Measurements from ENCODE around the gene GPR101.

Gene GPR101

DNA sequence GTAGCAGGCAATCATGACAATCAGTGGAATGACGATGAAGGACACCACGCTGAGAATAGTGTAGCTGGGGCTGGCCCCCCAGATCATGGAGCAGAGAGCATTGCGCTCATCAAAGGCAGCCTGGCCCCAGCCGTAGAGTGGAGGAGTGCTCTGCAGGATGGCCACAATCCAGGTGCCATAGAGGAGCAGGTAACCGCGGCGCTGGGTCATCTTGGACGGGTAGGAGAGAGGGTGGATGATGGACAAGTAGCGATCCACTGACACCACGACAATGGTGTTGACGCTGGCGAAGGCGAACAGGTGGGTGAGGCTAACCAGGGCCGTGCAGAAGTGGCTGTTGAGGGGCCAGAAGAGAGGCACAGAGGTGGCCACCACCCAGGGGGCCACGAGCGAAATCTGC is 2.8 kb downstream of the GPR101 start:
- no peak for TF ChIP-seq TAF1 (IDR thresholded peaks at IDR 0.05; ENCODE audit: borderline replicate concordance, insufficient read depth, low read length)
- TF ChIP-seq, protein P1, sequence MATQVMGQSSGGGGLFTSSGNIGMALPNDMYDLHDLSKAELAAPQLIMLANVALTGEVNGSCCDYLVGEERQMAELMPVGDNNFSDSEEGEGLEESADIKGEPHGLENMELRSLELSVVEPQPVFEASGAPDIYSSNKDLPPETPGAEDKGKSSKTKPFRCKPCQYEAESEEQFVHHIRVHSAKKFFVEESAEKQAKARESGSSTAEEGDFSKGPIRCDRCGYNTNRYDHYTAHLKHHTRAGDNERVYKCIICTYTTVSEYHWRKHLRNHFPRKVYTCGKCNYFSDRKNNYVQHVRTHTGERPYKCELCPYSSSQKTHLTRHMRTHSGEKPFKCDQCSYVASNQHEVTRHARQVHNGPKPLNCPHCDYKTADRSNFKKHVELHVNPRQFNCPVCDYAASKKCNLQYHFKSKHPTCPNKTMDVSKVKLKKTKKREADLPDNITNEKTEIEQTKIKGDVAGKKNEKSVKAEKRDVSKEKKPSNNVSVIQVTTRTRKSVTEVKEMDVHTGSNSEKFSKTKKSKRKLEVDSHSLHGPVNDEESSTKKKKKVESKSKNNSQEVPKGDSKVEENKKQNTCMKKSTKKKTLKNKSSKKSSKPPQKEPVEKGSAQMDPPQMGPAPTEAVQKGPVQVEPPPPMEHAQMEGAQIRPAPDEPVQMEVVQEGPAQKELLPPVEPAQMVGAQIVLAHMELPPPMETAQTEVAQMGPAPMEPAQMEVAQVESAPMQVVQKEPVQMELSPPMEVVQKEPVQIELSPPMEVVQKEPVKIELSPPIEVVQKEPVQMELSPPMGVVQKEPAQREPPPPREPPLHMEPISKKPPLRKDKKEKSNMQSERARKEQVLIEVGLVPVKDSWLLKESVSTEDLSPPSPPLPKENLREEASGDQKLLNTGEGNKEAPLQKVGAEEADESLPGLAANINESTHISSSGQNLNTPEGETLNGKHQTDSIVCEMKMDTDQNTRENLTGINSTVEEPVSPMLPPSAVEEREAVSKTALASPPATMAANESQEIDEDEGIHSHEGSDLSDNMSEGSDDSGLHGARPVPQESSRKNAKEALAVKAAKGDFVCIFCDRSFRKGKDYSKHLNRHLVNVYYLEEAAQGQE (IDR thresholded peaks at IDR 0.05; ENCODE audit: insufficient read depth in 1 of 2, low read depth in 2 of 2, low read length in 2 of 2): no peak
- TF ChIP-seq POLR2AphosphoS5 (IDR thresholded peaks at IDR 0.05; ENCODE audit: low read depth, low read length): no peak
- TF ChIP-seq FOXP2 (optimal IDR thresholded peaks at IDR 0.05; ENCODE audit: borderline replicate concordance, extremely low read depth, extremely low read length, insufficient read depth): no peak
- no peak for TF ChIP-seq SIN3A (IDR thresholded peaks at IDR 0.05; ENCODE audit: borderline replicate concordance, insufficient read depth, low read length)

DNA sequence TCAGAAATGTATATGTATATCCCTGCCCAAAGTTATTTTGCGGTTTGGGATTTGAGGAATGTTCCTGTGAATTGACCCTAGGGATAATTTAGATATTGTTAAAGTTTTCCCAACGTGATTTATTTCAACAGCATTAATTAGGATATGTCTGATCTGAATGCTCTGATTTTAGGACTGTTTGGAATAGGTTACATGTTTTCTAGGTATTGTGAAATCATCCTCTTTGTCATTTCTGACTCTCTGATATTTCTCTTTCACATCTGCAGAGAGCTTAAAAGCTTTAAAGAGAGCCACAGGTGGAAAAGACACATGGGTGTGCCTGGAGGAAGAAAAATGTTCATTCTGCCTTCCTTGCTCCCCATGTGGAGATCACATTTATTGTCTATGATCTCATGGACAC is 5.1 kb downstream of the GPR101 start:
- TF ChIP-seq POLR2AphosphoS5 (IDR thresholded peaks at IDR 0.05; ENCODE audit: low read depth, low read length) (no peak), TAF1 (IDR thresholded peaks at IDR 0.05; ENCODE audit: borderline replicate concordance, insufficient read depth, low read length) (no peak), SIN3A (IDR thresholded peaks at IDR 0.05; ENCODE audit: borderline replicate concordance, insufficient read depth, low read length) (no peak), FOXP2 (optimal IDR thresholded peaks at IDR 0.05; ENCODE audit: borderline replicate concordance, extremely low read depth, extremely low read length, insufficient read depth) (no peak)
- TF ChIP-seq, protein P1 (IDR thresholded peaks at IDR 0.05; ENCODE audit: insufficient read depth in 1 of 2, low read depth in 2 of 2, low read length in 2 of 2): no peak

DNA sequence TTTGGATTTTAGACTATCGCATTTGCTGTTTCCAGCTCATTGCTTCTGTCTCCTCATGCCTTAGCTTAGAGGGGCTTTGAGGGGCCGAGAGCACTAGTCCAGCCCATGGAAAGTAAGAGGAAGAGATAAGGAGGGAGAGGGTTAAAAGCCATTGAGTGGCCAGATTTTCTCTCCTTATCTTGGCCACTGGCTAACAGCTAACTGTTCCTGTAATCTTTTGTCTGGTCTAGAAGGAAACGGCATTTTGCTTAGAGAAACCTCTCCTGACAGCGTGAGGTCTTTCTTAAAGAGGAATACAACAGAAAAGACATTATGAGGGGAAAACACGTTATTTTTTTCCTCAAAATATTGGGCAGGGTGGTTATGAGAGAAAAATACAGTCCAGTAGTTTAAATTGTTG is 7.9 kb downstream of the GPR101 start:
- TF ChIP-seq POLR2AphosphoS5 (IDR thresholded peaks at IDR 0.05; ENCODE audit: low read depth, low read length) (no peak), TAF1 (IDR thresholded peaks at IDR 0.05; ENCODE audit: borderline replicate concordance, insufficient read depth, low read length) (no peak), FOXP2 (optimal IDR thresholded peaks at IDR 0.05; ENCODE audit: borderline replicate concordance, extremely low read depth, extremely low read length, insufficient read depth) (no peak)

DNA sequence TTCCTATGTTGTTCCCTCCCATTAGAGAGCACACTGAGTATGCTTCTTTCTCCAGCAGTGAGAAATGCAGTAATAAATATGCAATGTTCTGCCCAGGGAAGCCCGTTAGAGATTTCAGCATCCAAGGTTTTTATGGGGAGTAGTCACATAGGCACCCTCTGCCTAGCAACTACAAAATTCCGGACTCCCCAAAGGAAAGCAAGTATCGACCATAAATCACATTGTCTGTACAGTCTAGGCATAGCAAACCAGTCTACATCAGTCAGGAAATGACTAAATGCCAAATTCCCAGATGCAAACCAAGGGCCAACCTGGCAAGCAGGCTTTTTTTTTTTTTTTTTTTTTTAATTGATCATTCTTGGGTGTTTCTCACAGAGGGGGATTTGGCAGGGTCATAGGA is 34.8 kb downstream of the GPR101 start:
- TF ChIP-seq FOXP2 (optimal IDR thresholded peaks at IDR 0.05; ENCODE audit: borderline replicate concordance, extremely low read depth, extremely low read length, insufficient read depth) (no peak), SIN3A (IDR thresholded peaks at IDR 0.05; ENCODE audit: borderline replicate concordance, insufficient read depth, low read length) (no peak), TAF1 (IDR thresholded peaks at IDR 0.05; ENCODE audit: borderline replicate concordance, insufficient read depth, low read length) (no peak), POLR2AphosphoS5 (IDR thresholded peaks at IDR 0.05; ENCODE audit: low read depth, low read length) (no peak)
- TF ChIP-seq, protein P1 (IDR thresholded peaks at IDR 0.05; ENCODE audit: insufficient read depth in 1 of 2, low read depth in 2 of 2, low read length in 2 of 2): no peak

Data from PFSK-1 (cell line).